Activated T-cell treated with anti-CD3 and anti-CD28 coated beads for 48 hours (primary cell): ENCODE measurements around the gene DTHD1.

Experiments used
- DNase-seq: peaks from one replicate; pipeline ENCODE4 v3.0.0-alpha.2; 2020; ENCODE audit warnings: low read depth

Gene DTHD1

GRCh38 chr4:36313703-36314102 lies 32.3 kb downstream of the DTHD1 start:
- no peak for DNase-seq

- DNase-seq, result no peak
Measured at GRCh38 chr4:36316607-36317006, 35.2 kb downstream of the DTHD1 start.

GRCh38 chr4:36317721-36318120 lies 36.3 kb downstream of the DTHD1 start:
- DNase-seq, result no peak

GRCh38 chr4:36320117-36320896 lies 38.9 kb downstream of the DTHD1 start:
- DNase-seq, result no peak

- DNase-seq, result no peak
Measured at GRCh38 chr4:36321176-36321575, 39.8 kb downstream of the DTHD1 start.

GRCh38 chr4:36322921-36323354 lies 41.5 kb downstream of the DTHD1 start:
- DNase-seq, result no peak

GRCh38 chr4:36323816-36324419 lies 42.5 kb downstream of the DTHD1 start:
- no peak for DNase-seq

GRCh38 chr4:36324808-36325207 lies 43.4 kb downstream of the DTHD1 start:
- DNase-seq, result no peak

GRCh38 chr4:36325499-36325898 lies 44.1 kb downstream of the DTHD1 start:
- DNase-seq, result no peak

- no peak for DNase-seq
Measured at GRCh38 chr4:36325926-36326325, 44.5 kb downstream of the DTHD1 start.

GRCh38 chr4:36326476-36327029 lies 45.1 kb downstream of the DTHD1 start:
- no peak for DNase-seq

GRCh38 chr4:36327400-36327799 lies 46.0 kb downstream of the DTHD1 start:
- DNase-seq, result no peak

GRCh38 chr4:36328130-36328529 lies 46.7 kb downstream of the DTHD1 start:
- no peak for DNase-seq

- no peak for DNase-seq
Measured at GRCh38 chr4:36329228-36329627, 47.8 kb downstream of the DTHD1 start.

GRCh38 chr4:36330796-36331195 lies 49.4 kb downstream of the DTHD1 start:
- no peak for DNase-seq

- DNase-seq, result no peak
Measured at GRCh38 chr4:36332023-36332781, 50.8 kb downstream of the DTHD1 start.

GRCh38 chr4:36332782-36333131 lies 51.3 kb downstream of the DTHD1 start:
- no peak for DNase-seq

GRCh38 chr4:36333303-36333877 lies 52.0 kb downstream of the DTHD1 start:
- no peak for DNase-seq

GRCh38 chr4:36337665-36338185 lies 56.3 kb downstream of the DTHD1 start:
- DNase-seq, result no peak

- no peak for DNase-seq
Measured at GRCh38 chr4:36338973-36339372, 57.6 kb downstream of the DTHD1 start.

- DNase-seq, result no peak
Measured at GRCh38 chr4:36341936-36342335, 60.5 kb downstream of the DTHD1 start.

GRCh38 chr4:36343501-36344175 lies 62.2 kb downstream of the DTHD1 start:
- DNase-seq, result no peak
